A673 (cell line): ENCODE results near the gene PLIN4. TPM values are rescaled to one million over a fixed set of nuclear protein-coding genes. Genes with fewer than 3 reads are reported as not detected.
A peak's percentile ranks its signal among the peaks of the same experiment; 100 is the strongest.

Experiments
- BruUV-seq: library from RNA; stranded (reverse); fragments of 400-500 nt; replicated peaks from 2 replicates; lab custom pipeline; 2021; lab: Mats Ljungman, UMichigan
- CTCF ChIA-PET: fragments of 300-600 bp; sonication (Branson Sonifier 250); formaldehyde crosslinking; loops from one replicate; lab custom pipeline; 2022; ENCODE audit warnings: antibody characterized with exemption; lab: Charles Lee
- POLR2A ChIA-PET: fragments of 300-600 bp; sonication (Branson Sonifier 250); formaldehyde crosslinking; loops from one replicate; lab custom pipeline; 2022; ENCODE audit warnings: antibody characterized with exemption; ENCODE audit not compliant: low non-redundant PET; lab: Charles Lee
- DNase-seq: peaks from one replicate; pipeline ENCODE4 v3.0.0-alpha.2; 2015; ENCODE audit warnings: low spot score
- H3K27ac ChIP-seq: fragments of 200-600 bp; sonication (generic); 2 replicates; pipeline ENCODE4 v1.5.1; 2016; ENCODE audit warnings: mixed run types, low read depth, mild to moderate bottlenecking, mixed read lengths, antibody characterized with exemption, low read length; ENCODE audit not compliant: poor library complexity, severe bottlenecking
- H3K27me3 ChIP-seq: fragments of 200-600 bp; sonication (generic); replicated peaks from 2 replicates; pipeline ENCODE4 v1.6.1; 2017; ENCODE audit warnings: mixed run types, low read depth, mild to moderate bottlenecking, mixed read lengths, antibody characterized with exemption, low read length; ENCODE audit not compliant: insufficient read depth, poor library complexity
- H3K36me3 ChIP-seq: fragments of 200-600 bp; sonication (generic); 2 replicates; pipeline ENCODE4 v1.6.1; 2016; ENCODE audit warnings: mixed run types, mild to moderate bottlenecking, mixed read lengths, antibody characterized with exemption, low read length; ENCODE audit not compliant: insufficient read depth, poor library complexity, severe bottlenecking
- H3K4me1 ChIP-seq: fragments of 200-600 bp; sonication (generic); 2 replicates; pipeline ENCODE4 v1.6.1; 2017; ENCODE audit warnings: mixed run types, mild to moderate bottlenecking, mixed read lengths, antibody characterized with exemption, low read length; ENCODE audit not compliant: insufficient read depth, poor library complexity, severe bottlenecking
- H3K4me3 ChIP-seq: fragments of 200-600 bp; sonication (generic); 2 replicates; pipeline ENCODE4 v1.5.1; 2016; ENCODE audit warnings: low read depth, mixed run types, mild to moderate bottlenecking, mixed read lengths, low read length; ENCODE audit not compliant: poor library complexity, severe bottlenecking
- H3K9me3 ChIP-seq: fragments of 200-600 bp; sonication (generic); 2 replicates; pipeline ENCODE4 v1.6.1; 2016; ENCODE audit warnings: mixed run types, low read depth, mild to moderate bottlenecking, mixed read lengths, antibody characterized with exemption, low read length; ENCODE audit not compliant: poor library complexity, severe bottlenecking
- EZH2 ChIP-seq: fragments of 200-600 bp; sonication (generic); IDR thresholded peaks from 2 replicates; pipeline ENCODE4 v1.6.1; 2017; ENCODE audit warnings: borderline replicate concordance, low read depth, mild to moderate bottlenecking, mixed read lengths, antibody characterized with exemption, low read length; ENCODE audit not compliant: poor library complexity, severe bottlenecking
- intact Hi-C: fragments of 100-400 bp; cut with micrococcal nuclease; formaldehyde crosslinking; loops from one replicate; pipeline ENCODE4 v1.10.0; 2022; ENCODE audit not compliant: unreplicated experiment
- total RNA-seq: library from RNA; stranded (reverse); gene quantifications from 2 replicates; pipeline ENCODE4 v1.2.3, GENCODE V29; 2021
- TF ChIP-seq, protein P1 (sequence below): fragments of 300-800, 200-600 bp; sonication (generic); conservative IDR thresholded peaks from 2 replicates; pipeline ENCODE4 v1.5.1; 2017; ENCODE audit warnings: low read depth, mild to moderate bottlenecking, antibody characterized with exemption, low read length, moderate library complexity, mixed read lengths

Gene PLIN4
- total RNA-seq, 1 experiment from 2014 or later, result 1.0 TPM

DNA sequence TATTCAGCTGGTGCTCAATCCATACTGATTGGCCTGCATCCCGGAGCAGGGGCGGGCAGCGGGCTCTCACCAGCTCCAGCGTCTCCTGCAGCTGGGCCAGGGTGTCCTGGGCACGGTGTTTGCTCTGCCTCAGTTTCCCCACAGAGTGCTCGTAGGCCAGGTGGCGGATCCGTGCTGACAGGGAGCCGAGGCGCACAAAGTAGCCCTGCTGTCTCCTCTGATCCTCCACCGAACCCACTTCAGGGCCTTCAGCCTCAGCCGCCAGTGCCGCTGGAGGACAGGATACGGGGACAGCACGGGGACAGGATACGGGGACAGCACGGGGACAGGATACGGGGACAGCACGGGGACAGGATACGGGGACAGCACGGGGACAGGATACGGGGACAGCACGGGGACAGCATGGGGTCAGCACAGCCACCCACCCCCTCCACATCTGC is 7.3 kb upstream of the PLIN4 start:
- Histone ChIP-seq H3K9me3 (no peaks in the 10 kb centered on the region), H3K4me1 (no peaks in the 10 kb centered on the region), H3K36me3 (no peaks in the 10 kb centered on the region), H3K27me3 (no peaks in the 10 kb centered on the region), H3K4me3 (no peak overlapping the region), H3K27ac (no peak overlapping the region)
- POLR2A ChIA-PET, result no interaction called here
- CTCF ChIA-PET, result interaction anchor here (0.6 to 1.1 kb wide), 5 partner anchors 9 to 457 kb away, joined by 3 to 7 read pairs (median 4); partner anchors contain the start of gene PLIN5
- intact Hi-C loops, result loop anchor here (5.0 kb wide), 1 partner anchor 258 kb away; no protein-coding TSS in a partner anchor
- TF ChIP-seq, protein P1, sequence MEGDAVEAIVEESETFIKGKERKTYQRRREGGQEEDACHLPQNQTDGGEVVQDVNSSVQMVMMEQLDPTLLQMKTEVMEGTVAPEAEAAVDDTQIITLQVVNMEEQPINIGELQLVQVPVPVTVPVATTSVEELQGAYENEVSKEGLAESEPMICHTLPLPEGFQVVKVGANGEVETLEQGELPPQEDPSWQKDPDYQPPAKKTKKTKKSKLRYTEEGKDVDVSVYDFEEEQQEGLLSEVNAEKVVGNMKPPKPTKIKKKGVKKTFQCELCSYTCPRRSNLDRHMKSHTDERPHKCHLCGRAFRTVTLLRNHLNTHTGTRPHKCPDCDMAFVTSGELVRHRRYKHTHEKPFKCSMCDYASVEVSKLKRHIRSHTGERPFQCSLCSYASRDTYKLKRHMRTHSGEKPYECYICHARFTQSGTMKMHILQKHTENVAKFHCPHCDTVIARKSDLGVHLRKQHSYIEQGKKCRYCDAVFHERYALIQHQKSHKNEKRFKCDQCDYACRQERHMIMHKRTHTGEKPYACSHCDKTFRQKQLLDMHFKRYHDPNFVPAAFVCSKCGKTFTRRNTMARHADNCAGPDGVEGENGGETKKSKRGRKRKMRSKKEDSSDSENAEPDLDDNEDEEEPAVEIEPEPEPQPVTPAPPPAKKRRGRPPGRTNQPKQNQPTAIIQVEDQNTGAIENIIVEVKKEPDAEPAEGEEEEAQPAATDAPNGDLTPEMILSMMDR, result no peak
- no peak for TF ChIP-seq EZH2
- no TSS peak for BruUV-seq
- no peak for DNase-seq

DNA sequence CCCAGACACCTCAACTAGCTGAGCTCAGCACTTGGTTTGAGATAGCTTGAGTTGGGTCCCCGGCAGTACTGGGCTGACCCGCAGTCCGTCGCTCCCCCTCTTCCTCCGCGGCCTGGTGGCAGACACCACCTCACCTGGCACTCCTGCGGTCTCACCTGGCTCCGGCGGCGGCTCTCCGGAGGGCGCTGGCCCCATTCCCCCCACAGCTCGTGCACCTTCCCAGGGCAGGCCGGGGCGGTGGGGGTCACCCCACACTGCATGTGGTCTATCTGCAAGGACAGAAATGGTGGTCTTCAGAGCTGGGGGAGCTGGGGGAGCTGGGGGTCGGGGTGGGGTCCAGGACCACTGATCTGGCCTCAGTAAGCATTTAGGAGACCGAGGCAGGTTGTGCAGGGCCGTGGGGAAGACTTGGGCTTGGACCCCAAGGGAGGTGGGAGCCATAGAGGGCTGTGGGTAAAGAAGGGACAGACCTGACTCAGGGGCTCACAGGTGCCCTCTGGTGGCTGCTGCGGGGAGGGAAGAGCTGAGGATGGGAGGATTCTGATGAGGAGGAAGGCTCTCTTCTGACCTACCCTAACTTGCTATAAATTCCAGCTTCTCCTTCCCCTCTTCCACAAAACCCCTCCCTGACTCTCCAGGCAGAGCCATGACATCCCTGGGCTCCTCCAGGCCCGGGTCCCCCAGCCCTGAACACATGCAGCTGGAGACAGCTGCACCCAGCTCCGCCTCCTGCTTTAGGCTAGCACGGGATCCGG is 6.7 kb upstream of the PLIN4 start:
- no TSS peak for BruUV-seq
- Histone ChIP-seq H3K9me3 (no peaks in the 10 kb centered on the region), H3K27me3 (no peaks in the 10 kb centered on the region), H3K4me3 (no peak overlapping the region), H3K4me1 (no peaks in the 10 kb centered on the region), H3K36me3 (no peaks in the 10 kb centered on the region), H3K27ac (no peak overlapping the region)
- intact Hi-C loops, result loop anchor here (5.0 kb wide), 1 partner anchor 258 kb away; no protein-coding TSS in a partner anchor
- POLR2A ChIA-PET, result no interaction called here
- TF ChIP-seq, protein P1, result peak; percentile 76
- no peak for TF ChIP-seq EZH2
- peak; percentile 63 for DNase-seq
- CTCF ChIA-PET, result interaction anchor here (0.6 to 1.1 kb wide), 5 partner anchors 10 to 458 kb away, joined by 3 to 7 read pairs (median 4); partner anchors contain the start of gene PLIN5

DNA sequence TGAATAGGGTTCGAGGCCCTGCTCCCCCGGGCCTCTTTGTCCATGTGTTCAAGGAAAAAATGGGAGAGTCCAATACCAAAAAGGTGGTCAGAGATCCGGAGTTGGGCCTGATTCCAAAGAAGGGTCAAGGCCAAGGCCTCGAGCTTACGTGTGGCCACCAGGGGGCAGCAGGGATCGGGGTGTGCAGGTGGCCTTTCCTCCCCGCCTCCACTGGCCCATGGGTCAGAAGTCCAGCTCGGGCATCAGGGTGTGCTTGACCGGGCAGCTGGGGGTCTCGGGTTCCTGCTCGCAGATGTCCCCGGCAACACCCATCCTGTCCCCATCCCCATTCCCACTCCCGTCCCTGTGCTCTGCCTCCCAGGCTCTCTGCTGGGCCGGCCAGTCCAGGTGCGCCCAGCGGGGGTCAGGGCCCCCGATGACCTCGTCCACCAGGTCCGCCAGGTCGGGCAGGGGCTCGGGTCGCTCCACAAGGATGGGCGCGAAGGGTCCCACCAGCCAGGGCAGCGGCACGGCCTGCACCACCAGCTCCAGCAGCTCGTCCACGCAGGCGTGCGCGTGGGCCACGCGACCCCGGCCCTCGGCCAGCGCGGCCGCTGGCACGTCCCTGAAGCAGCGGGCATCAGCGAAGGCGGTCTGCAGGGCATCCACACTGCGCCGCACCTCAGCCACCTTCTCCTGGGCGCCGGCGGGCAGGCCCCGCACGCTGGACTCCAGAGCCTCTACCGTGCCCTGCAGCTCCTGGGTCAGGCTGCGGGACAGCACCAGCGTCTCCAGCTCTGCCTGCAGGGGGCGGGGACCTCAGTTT is 5.2 kb upstream of the PLIN4 start:
- intact Hi-C loops, result no loop called here
- CTCF ChIA-PET, result interaction anchor here (1.0 to 1.8 kb wide), 2 partner anchors 12 to 113 kb away, joined by 3 to 4 read pairs; partner anchors contain the start of gene PLIN5

More for the DNA sequence above, 5.2 kb upstream of the PLIN4 start:
- POLR2A ChIA-PET, result no interaction called here
- no peak overlapping the region for H3K4me3 ChIP-seq
- H3K9me3 ChIP-seq, result no peaks in the 10 kb centered on the region
- no peaks in the 10 kb centered on the region for H3K36me3 ChIP-seq
- no peak overlapping the region for H3K27ac ChIP-seq
- H3K27me3 ChIP-seq, result no peaks in the 10 kb centered on the region
- no TSS peak for BruUV-seq
- no peak for DNase-seq
- no peaks in the 10 kb centered on the region for H3K4me1 ChIP-seq
- TF ChIP-seq, protein P1, result peak; percentile 66
- no peak for TF ChIP-seq EZH2
